Ishikawa (cell line): Measurements from ENCODE around the gene MTSS2.

Experiments used
- CEBPB ChIP-seq: IDR thresholded peaks from 2 replicates; pipeline ENCODE4 v1.6.1; 2012
- CREB1 ChIP-seq: IDR thresholded peaks from 2 replicates; pipeline ENCODE4 v1.6.1; 2012; ENCODE audit warnings: low read depth
- EGR1 ChIP-seq: IDR thresholded peaks from 2 replicates; pipeline ENCODE4 v1.6.1; 2012
- EP300 ChIP-seq: IDR thresholded peaks from 2 replicates; pipeline ENCODE4 v1.6.1; 2012; ENCODE audit warnings: borderline replicate concordance
- FOXM1 ChIP-seq: IDR thresholded peaks from 2 replicates; pipeline ENCODE4 v1.6.1; 2012; ENCODE audit warnings: low read depth, borderline replicate concordance
- MAX ChIP-seq: IDR thresholded peaks from 2 replicates; pipeline ENCODE4 v1.6.1; 2012
- NFIC ChIP-seq: IDR thresholded peaks from 2 replicates; pipeline ENCODE4 v1.6.1; 2012
- RAD21 ChIP-seq: IDR thresholded peaks from 2 replicates; pipeline ENCODE4 v1.6.1; 2012; ENCODE audit warnings: low read depth
- REST ChIP-seq: IDR thresholded peaks from 2 replicates; pipeline ENCODE4 v1.6.1; 2012; ENCODE audit warnings: low read depth, mild to moderate bottlenecking
- TAF1 ChIP-seq: IDR thresholded peaks from 2 replicates; pipeline ENCODE4 v1.6.1; 2012; ENCODE audit warnings: low read depth, mild to moderate bottlenecking
- TCF12 ChIP-seq: IDR thresholded peaks from 2 replicates; pipeline ENCODE4 v1.6.1; 2012; ENCODE audit warnings: low read depth
- TEAD4 ChIP-seq: IDR thresholded peaks from 2 replicates; pipeline ENCODE4 v1.6.1; 2012
- USF1 ChIP-seq: IDR thresholded peaks from 2 replicates; pipeline ENCODE4 v1.6.1; 2012
- YY1 ChIP-seq: IDR thresholded peaks from 2 replicates; pipeline ENCODE4 v1.6.1; 2012; ENCODE audit warnings: low read depth
- ZBTB7A ChIP-seq: IDR thresholded peaks from 2 replicates; pipeline ENCODE4 v1.6.1; 2012; ENCODE audit warnings: low read depth

MTSS2 gene

GRCh38 chr16:70675851-70676513 is 9.9 kb downstream of the MTSS2 start:
- TF ChIP-seq RAD21 (no peak), TAF1 (no peak), TCF12 (no peak), YY1 (no peak), NFIC (no peak), EGR1 (no peak), ZBTB7A (no peak), TEAD4 (no peak), EP300 (no peak), CEBPB (no peak), MAX (no peak), CREB1 (no peak), FOXM1 (no peak), USF1 (no peak), REST (no peak)

- TF ChIP-seq EGR1 (no peak), TCF12 (no peak), RAD21 (no peak), CREB1 (no peak), MAX (no peak), CEBPB (no peak), NFIC (no peak)
Measured at GRCh38 chr16:70674221-70675014, 11.4 kb downstream of the MTSS2 start.

GRCh38 chr16:70670175-70670574 is 15.7 kb downstream of the MTSS2 start:
- no peak for TF ChIP-seq EGR1

- TF ChIP-seq NFIC (no peak), FOXM1 (no peak), TEAD4 (no peak), CREB1 (no peak), TCF12 (no peak), TAF1 (no peak), EGR1 (no peak), USF1 (no peak), YY1 (no peak), EP300 (no peak), CEBPB (no peak), MAX (no peak), REST (no peak), ZBTB7A (no peak), RAD21 (no peak)
Measured at GRCh38 chr16:70665806-70666735, 19.8 kb downstream of the MTSS2 start.
